ENCODE results near the gene NSUN5. TPM values are rescaled to one million over a fixed set of nuclear protein-coding genes. Genes with fewer than 3 reads are reported as not detected.

NSUN5 gene
- total RNA-seq, 1 donor from 2014 or later: 26.8 TPM

Other genes starting within 250 kb of the NSUN5 start
- gene SPDYE9, start 222.8 kb downstream of the NSUN5 start, total RNA-seq (ENCODE audit: low replicate concordance): not detected in 2 replicates
- 0.76 and 4.6 TPM in 2 replicates for gene TRIM50, start 19.3 kb upstream of the NSUN5 start, total RNA-seq (ENCODE audit: low replicate concordance)
- not detected in 2 replicates for gene FKBP6, start 19.3 kb upstream of the NSUN5 start, total RNA-seq (ENCODE audit: low replicate concordance)
- gene FZD9, start 125.0 kb upstream of the NSUN5 start, total RNA-seq (ENCODE audit: low replicate concordance): 0.38 and 1.9 TPM in 2 replicates
- gene BAZ1B, start 213.5 kb upstream of the NSUN5 start, total RNA-seq (ENCODE audit: low replicate concordance): 68.0 and 86.8 TPM in 2 replicates
- 32.8 and 37.7 TPM in 2 replicates for gene BCL7B, start 248.9 kb upstream of the NSUN5 start, total RNA-seq (ENCODE audit: low replicate concordance)